OCI-LY7 (cell line): ENCODE results near the gene TGFB1. TPM values are rescaled to one million over a fixed set of nuclear protein-coding genes. Genes with fewer than 3 reads are reported as not detected.
"Not testable (repeated sequence)": the region's sequence is repeated elsewhere in the genome, so short reads cannot be mapped to it uniquely, and the experiment has no call there.

Source experiments
- BruUV-seq: library from RNA; stranded (reverse); fragments of 400-500 nt; replicated peaks from 2 replicates; lab custom pipeline; 2021; lab: Mats Ljungman, UMichigan
- CTCF ChIA-PET: fragments of 300-600 bp; sonication (Branson Sonifier 250); formaldehyde crosslinking; loops from one replicate; lab custom pipeline; 2022; ENCODE audit warnings: antibody characterized with exemption; ENCODE audit not compliant: unreplicated experiment; lab: Charles Lee
- POLR2A ChIA-PET: fragments of 300-600 bp; sonication (Branson Sonifier 250); formaldehyde crosslinking; loops from one replicate; lab custom pipeline; 2022; ENCODE audit warnings: antibody characterized with exemption; lab: Charles Lee
- DNase-seq: peaks from one replicate; pipeline ENCODE4 v3.0.0-alpha.2; 2015; ENCODE audit warnings: low spot score
- H2AFZ ChIP-seq: fragments of 200-600 bp; sonication (generic), shearing (Covaris generic); 2 replicates; pipeline ENCODE4 v1.6.1; 2014; ENCODE audit warnings: mild to moderate bottlenecking, antibody characterized with exemption, low read length, moderate library complexity
- H3K27ac ChIP-seq: fragments of 200-600 bp; sonication (generic); 2 replicates; pipeline ENCODE4 v1.5.1; 2014; ENCODE audit warnings: mixed run types, low read depth, mild to moderate bottlenecking, moderate library complexity, low read length, inconsistent platforms; ENCODE audit not compliant: poor library complexity, severe bottlenecking
- H3K36me3 ChIP-seq: fragments of 200-600 bp; sonication (generic); 2 replicates; pipeline ENCODE4 v1.6.1; 2014; ENCODE audit warnings: mild to moderate bottlenecking, antibody characterized with exemption, low read length, moderate library complexity, mixed read lengths; ENCODE audit not compliant: insufficient read depth
- H3K4me1 ChIP-seq: fragments of 200-600 bp; sonication (generic); 2 replicates; pipeline ENCODE4 v1.5.1; 2014; ENCODE audit warnings: mild to moderate bottlenecking, low read length; ENCODE audit not compliant: insufficient read depth, poor library complexity, severe bottlenecking
- H3K4me2 ChIP-seq: fragments of 200-600 bp; sonication (generic); 2 replicates; pipeline ENCODE4 v1.6.1; 2014; ENCODE audit warnings: mild to moderate bottlenecking, low read length
- H3K4me3 ChIP-seq: fragments of 200-600 bp; sonication (generic); 2 replicates; pipeline ENCODE4 v1.5.1; 2014; ENCODE audit warnings: mild to moderate bottlenecking, low read depth, low read length; ENCODE audit not compliant: poor library complexity, severe bottlenecking
- H3K79me2 ChIP-seq: fragments of 200-600 bp; sonication (generic); 2 replicates; pipeline ENCODE4 v1.6.1; 2016; ENCODE audit warnings: low read depth, mild to moderate bottlenecking, low read length, moderate library complexity, mixed read lengths; ENCODE audit not compliant: insufficient read depth
- H3K9me2 ChIP-seq: fragments of 200-600 bp; sonication (generic); 2 replicates; pipeline ENCODE4 v1.6.1; 2016; ENCODE audit warnings: mild to moderate bottlenecking, low read length, mixed read lengths; ENCODE audit not compliant: insufficient read depth
- H3K9me3 ChIP-seq: fragments of 200-600 bp; sonication (generic); 2 replicates; pipeline ENCODE4 v1.6.1; 2014; ENCODE audit warnings: mild to moderate bottlenecking, mixed run types, low read length, mixed read lengths
- H4K20me1 ChIP-seq: fragments of 200-600 bp; sonication (generic); 2 replicates; pipeline ENCODE4 v1.6.1; 2014; ENCODE audit warnings: mild to moderate bottlenecking, antibody characterized with exemption, low read length, moderate library complexity, mixed read lengths; ENCODE audit not compliant: insufficient read depth
- EZH2phosphoT487 ChIP-seq: fragments of 200-600 bp; sonication (generic); IDR thresholded peaks from 2 replicates; pipeline ENCODE4 v1.6.1; 2018; ENCODE audit warnings: low read depth, borderline replicate concordance, mild to moderate bottlenecking, mixed run types, antibody characterized with exemption, low read length, moderate library complexity, mixed read lengths
- intact Hi-C: fragments of 100-400 bp; cut with micrococcal nuclease; formaldehyde crosslinking; loops from one replicate; pipeline ENCODE4 v1.10.0; 2022; ENCODE audit not compliant: unreplicated experiment
- total RNA-seq, 2 experiments: library from RNA; depleted of rRNA in 1 of 2; stranded (reverse); fragments of >200 nt in 1 of 2; shearing (Covaris generic) in 1 of 2; gene quantifications; 2 replicates each; pipeline ENCODE4 v1.2.3, GENCODE V29; 2014 to 2022
- TF ChIP-seq, protein P1 (sequence below): fragments of 200-600 bp; sonication (generic); conservative IDR thresholded peaks from 2 replicates; pipeline ENCODE4 v1.5.1; 2014; ENCODE audit warnings: mild to moderate bottlenecking, antibody characterized with exemption, low read length, moderate library complexity, mixed read lengths

The TGFB1 gene
- total RNA-seq, 2 experiments from 2014 or later = 15.5 to 88.8 TPM

DNA sequence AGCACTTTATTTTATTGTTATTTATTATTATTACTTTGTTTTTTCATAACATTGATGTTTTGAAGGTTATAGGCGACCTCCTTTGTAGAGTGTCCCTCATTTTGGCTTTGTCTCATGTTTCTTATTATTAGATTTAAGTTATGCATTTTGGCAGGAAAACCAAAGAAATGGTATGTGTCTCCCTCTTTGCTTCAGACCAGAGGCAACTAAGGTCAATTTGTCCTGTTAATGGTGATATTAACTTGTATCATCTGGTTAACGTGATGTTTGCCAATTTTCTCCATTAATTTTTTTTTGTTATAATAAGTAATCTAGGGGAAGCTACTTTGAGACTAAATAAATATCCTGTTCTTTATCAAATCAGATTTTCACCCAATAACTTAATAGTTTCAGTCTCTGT is 18.8 kb upstream of the TGFB1 start:
- TF ChIP-seq, protein P1, sequence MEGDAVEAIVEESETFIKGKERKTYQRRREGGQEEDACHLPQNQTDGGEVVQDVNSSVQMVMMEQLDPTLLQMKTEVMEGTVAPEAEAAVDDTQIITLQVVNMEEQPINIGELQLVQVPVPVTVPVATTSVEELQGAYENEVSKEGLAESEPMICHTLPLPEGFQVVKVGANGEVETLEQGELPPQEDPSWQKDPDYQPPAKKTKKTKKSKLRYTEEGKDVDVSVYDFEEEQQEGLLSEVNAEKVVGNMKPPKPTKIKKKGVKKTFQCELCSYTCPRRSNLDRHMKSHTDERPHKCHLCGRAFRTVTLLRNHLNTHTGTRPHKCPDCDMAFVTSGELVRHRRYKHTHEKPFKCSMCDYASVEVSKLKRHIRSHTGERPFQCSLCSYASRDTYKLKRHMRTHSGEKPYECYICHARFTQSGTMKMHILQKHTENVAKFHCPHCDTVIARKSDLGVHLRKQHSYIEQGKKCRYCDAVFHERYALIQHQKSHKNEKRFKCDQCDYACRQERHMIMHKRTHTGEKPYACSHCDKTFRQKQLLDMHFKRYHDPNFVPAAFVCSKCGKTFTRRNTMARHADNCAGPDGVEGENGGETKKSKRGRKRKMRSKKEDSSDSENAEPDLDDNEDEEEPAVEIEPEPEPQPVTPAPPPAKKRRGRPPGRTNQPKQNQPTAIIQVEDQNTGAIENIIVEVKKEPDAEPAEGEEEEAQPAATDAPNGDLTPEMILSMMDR = no peak
- no peak for TF ChIP-seq EZH2phosphoT487
- ChIA-PET CTCF (no interaction called here), POLR2A (interaction anchor here (0.9 kb wide), 1 partner anchor 8 kb away, joined by 3 read pairs; no protein-coding TSS in a partner anchor)
- no peak overlapping the region for H3K4me3 ChIP-seq
- H3K4me1 ChIP-seq = peaks cover under 1% of the 10 kb centered on the region
- H3K27ac ChIP-seq = no peak overlapping the region
- no peaks in the 10 kb centered on the region for H3K9me3 ChIP-seq
- H3K9me2 ChIP-seq = no peaks in the 10 kb centered on the region
- intact Hi-C loops = no loop called here
- no peaks in the 10 kb centered on the region for H3K79me2 ChIP-seq
- BruUV-seq = TSS peak; percentile 46
- no peaks in the 10 kb centered on the region for H3K36me3 ChIP-seq
- H2AFZ ChIP-seq = no peak overlapping the region
- no peak overlapping the region for H3K4me2 ChIP-seq
- no peaks in the 10 kb centered on the region for H4K20me1 ChIP-seq
- no peak for DNase-seq

DNA sequence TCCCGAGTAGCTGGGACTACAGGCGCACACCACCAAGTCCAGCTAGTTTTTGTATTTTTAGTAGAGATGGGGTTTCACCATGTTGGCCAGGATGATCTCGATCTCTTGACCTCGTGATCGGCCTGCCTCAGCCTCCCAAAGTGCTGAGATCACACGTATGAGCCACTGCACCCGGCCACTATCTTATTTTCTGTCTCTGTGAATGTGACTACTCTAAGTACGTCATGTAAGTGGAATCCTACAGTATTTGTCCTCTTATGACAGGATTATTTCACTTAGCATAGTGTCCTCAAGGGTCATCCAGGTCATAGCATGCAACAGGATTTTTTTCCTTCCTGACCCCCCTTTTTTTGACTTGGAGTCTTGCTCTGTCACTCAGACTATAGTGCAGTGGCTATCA is 17.8 kb upstream of the TGFB1 start:
- Histone ChIP-seq H3K9me2 (no peaks in the 10 kb centered on the region), H3K36me3 (no peaks in the 10 kb centered on the region), H3K79me2 (peaks cover under 1% of the 10 kb centered on the region; the same call in 1 of the 2 replicates), H3K4me1 (no peaks in the 10 kb centered on the region), H3K27ac (no peak overlapping the region), H3K4me3 (no peak overlapping the region), H2AFZ (no peak overlapping the region), H3K9me3 (no peaks in the 10 kb centered on the region), H3K4me2 (no peak overlapping the region), H4K20me1 (no peaks in the 10 kb centered on the region)
- intact Hi-C loops = no loop called here
- CTCF ChIA-PET = no interaction called here
- TF ChIP-seq, protein P1 = no peak
- no peak for TF ChIP-seq EZH2phosphoT487
- DNase-seq = no peak
- POLR2A ChIA-PET = interaction anchor here (0.6 kb wide), 1 partner anchor 25 kb away, joined by 4 read pairs; no protein-coding TSS in a partner anchor
- BruUV-seq = no TSS peak

DNA sequence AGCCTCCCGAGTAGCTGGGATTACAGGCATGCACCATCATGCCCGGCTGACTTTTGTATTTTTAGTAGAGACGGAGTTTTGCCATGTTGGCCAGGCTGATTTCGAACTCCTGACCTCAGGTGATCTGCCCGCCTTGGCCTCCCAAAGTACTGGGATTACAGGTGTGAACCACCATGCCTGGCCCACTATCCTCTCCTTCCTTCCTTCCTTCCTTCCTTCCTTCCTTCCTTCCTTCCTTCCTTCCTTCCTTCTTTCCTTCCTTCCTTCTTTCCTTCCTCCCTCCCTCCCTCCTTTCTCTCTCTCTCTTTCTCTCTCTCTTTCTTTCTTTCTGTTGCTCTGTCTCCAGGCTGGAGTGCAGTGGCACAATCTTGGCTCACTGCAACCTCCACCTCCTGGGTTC is 17.4 kb upstream of the TGFB1 start:
- H4K20me1 ChIP-seq, H3K36me3 ChIP-seq, H3K4me1 ChIP-seq, CTCF ChIA-PET, BruUV-seq, H3K27ac ChIP-seq, H3K79me2 ChIP-seq, H3K4me3 ChIP-seq, H2AFZ ChIP-seq, DNase-seq, H3K9me3 ChIP-seq, H3K4me2 ChIP-seq, H3K9me2 ChIP-seq, intact Hi-C loops: not testable (repeated sequence)
- POLR2A ChIA-PET = interaction anchor here (0.6 kb wide), 1 partner anchor 25 kb away, joined by 4 read pairs; no protein-coding TSS in a partner anchor
